ENCODE data around the gene CD200R1L.
"Not testable (repeated sequence)": the region's sequence is repeated elsewhere in the genome, so short reads cannot be mapped to it uniquely, and the experiment has no call there.

CD200R1L gene

GRCh38 chr3:112856537-112856936, 9.9 kb upstream of the CD200R1L start:
- Mint-ChIP-seq H3K27me3 (no peaks in the 10 kb centered on the region), H3K4me3 (no peak overlapping the region), H3K27ac (peak overlapping the region; percentile 27), H3K36me3 (ENCODE audit: low read depth) (no peaks in the 10 kb centered on the region), H3K9me3 (peaks cover 19% of the 10 kb centered on the region), H3K4me1 (ENCODE audit: low read depth) (peaks cover 42% of the 10 kb centered on the region)
- intact Hi-C loops (cut with micrococcal nuclease), result loop anchor here (5.0 kb wide), 1 partner anchor 89 kb away; no protein-coding TSS in a partner anchor

GRCh38 chr3:112855883-112856282, 9.2 kb upstream of the CD200R1L start:
- Mint-ChIP-seq H3K4me3 (no peak overlapping the region), H3K27me3 (no peaks in the 10 kb centered on the region), H3K27ac (no peak overlapping the region), H3K4me1 (ENCODE audit: low read depth) (peaks cover 38% of the 10 kb centered on the region), H3K9me3 (peaks cover 25% of the 10 kb centered on the region), H3K36me3 (ENCODE audit: low read depth) (peaks cover under 1% of the 10 kb centered on the region)
- intact Hi-C loops (cut with micrococcal nuclease), result loop anchor here (5.0 kb wide), 1 partner anchor 89 kb away; no protein-coding TSS in a partner anchor

- Mint-ChIP-seq H3K9me3 (peaks cover 33% of the 10 kb centered on the region), H3K4me1 (ENCODE audit: low read depth) (peaks cover 34% of the 10 kb centered on the region)
- H3K27ac Mint-ChIP-seq; H3K4me3 Mint-ChIP-seq; H3K27me3 Mint-ChIP-seq; H3K36me3 Mint-ChIP-seq (ENCODE audit: low read depth): not testable (repeated sequence)
- intact Hi-C loops (cut with micrococcal nuclease), result loop anchor here (5.0 kb wide), 1 partner anchor 88 kb away; no protein-coding TSS in a partner anchor
These were observed 8.4 kb upstream of the CD200R1L start for GRCh38 chr3:112855074-112855473.

DNA sequence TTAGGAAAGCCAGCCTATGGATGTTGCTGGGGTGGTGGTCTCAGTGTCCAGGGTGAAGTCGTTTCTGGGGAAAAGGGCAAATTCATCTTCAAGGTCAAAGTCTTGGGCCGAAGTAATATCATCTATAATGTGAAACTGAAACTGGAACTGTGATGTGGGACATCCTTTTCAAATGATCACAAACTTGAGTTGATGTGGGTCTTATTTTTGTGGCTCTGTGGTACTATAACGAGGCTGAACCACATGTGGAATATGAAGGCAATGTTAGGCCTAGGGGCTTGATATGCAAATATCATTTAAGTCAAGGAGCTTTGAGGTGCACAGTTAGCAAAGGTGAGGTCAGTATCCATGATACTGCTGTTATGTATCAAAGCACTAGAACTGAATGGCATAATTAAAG, 1.5 kb upstream of the CD200R1L start:
- Mint-ChIP-seq H3K4me1 (ENCODE audit: low read depth) (peaks cover 23% of the 10 kb centered on the region), H3K4me3 (no peak overlapping the region), H3K27me3 (no peaks in the 10 kb centered on the region), H3K9me3 (peaks cover 45% of the 10 kb centered on the region), H3K27ac (peak overlapping the region; percentile 40), H3K36me3 (ENCODE audit: low read depth) (peaks cover 5% of the 10 kb centered on the region)
- intact Hi-C loops (cut with micrococcal nuclease), result no loop called here

- Mint-ChIP-seq H3K36me3 (ENCODE audit: low read depth) (peaks cover 5% of the 10 kb centered on the region), H3K27ac (peak overlapping the region; percentile 40), H3K27me3 (no peaks in the 10 kb centered on the region), H3K4me1 (ENCODE audit: low read depth) (peaks cover 23% of the 10 kb centered on the region), H3K9me3 (peaks cover 50% of the 10 kb centered on the region), H3K4me3 (no peak overlapping the region)
- intact Hi-C loops (cut with micrococcal nuclease), result no loop called here
These were observed 1.0 kb upstream of the CD200R1L start for GRCh38 chr3:112847692-112848091.

- Mint-ChIP-seq H3K4me3 (no peak overlapping the region), H3K4me1 (ENCODE audit: low read depth) (peaks cover 23% of the 10 kb centered on the region)
- intact Hi-C loops (cut with micrococcal nuclease), result no loop called here
These were observed 892 bp downstream of the CD200R1L start for GRCh38 chr3:112845772-112846171.

GRCh38 chr3:112829046-112829445, 17.6 kb downstream of the CD200R1L start:
- Mint-ChIP-seq H3K27me3 (no peaks in the 10 kb centered on the region), H3K4me1 (ENCODE audit: low read depth) (no peaks in the 10 kb centered on the region), H3K27ac (no peak overlapping the region), H3K4me3 (no peak overlapping the region), H3K9me3 (no peaks in the 10 kb centered on the region), H3K36me3 (ENCODE audit: low read depth) (no peaks in the 10 kb centered on the region)
- intact Hi-C loops (cut with micrococcal nuclease), result no loop called here

More at GRCh38 chr3:112845772-112846171, 892 bp downstream of the CD200R1L start:
- H3K27ac Mint-ChIP-seq, result no peak overlapping the region
- H3K9me3 Mint-ChIP-seq, result peaks cover 50% of the 10 kb centered on the region
- no peaks in the 10 kb centered on the region for H3K27me3 Mint-ChIP-seq
- H3K36me3 Mint-ChIP-seq (ENCODE audit: low read depth), result peaks cover 4% of the 10 kb centered on the region

DNA sequence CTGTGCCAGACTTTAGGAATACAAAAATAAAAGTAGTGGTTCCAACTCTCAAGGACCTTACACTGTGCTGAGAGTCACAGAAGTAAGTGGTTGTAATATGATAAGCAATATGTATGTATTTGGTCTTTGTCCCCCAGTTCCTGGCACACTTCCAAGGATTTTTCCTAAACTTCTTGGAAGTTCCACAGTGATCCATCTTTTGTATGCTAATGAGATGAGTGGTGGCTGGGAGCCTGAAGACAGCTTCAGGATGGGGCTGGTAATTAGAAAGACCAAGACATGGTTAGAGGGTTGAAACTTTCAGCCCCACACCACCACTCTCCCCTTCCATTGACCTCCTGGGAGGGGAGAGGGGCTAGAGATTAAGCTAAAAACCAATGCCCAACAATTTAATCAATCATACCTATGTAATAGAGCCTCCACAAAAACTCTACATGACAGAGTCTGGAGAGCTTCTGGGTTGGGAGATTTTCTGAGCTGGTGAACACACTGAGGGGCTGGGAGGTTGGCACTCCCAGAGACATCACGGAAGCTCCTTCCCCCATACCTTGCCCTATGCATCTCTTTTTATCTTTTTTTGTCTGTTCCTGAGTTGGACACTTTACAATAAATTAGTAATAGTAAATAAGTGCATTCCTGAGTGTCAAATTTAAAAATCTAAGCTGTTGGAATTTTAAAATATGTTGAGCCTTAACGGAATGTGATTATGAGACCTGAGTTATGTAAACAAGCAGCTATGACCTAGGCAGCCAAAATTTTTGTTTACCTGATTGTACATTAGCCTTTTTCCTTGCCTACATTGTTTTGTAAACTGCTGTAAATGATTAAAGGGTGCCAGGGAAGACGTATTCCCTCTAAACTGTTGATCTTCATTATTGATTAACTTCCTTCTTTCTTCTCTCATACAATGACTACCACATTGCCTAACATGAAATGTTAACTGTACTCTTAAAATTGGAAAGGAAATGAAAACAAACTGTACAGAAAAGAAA, 24.3 kb downstream of the CD200R1L start:
- no peak overlapping the region for H3K4me3 Mint-ChIP-seq
- no peaks in the 10 kb centered on the region for H3K27me3 Mint-ChIP-seq
- peaks cover 10% of the 10 kb centered on the region for H3K36me3 Mint-ChIP-seq (ENCODE audit: low read depth)
- H3K9me3 Mint-ChIP-seq, result peaks cover 8% of the 10 kb centered on the region
- H3K4me1 Mint-ChIP-seq (ENCODE audit: low read depth), result peaks cover 30% of the 10 kb centered on the region
- H3K27ac Mint-ChIP-seq, result no peak overlapping the region
- intact Hi-C loops (cut with micrococcal nuclease), result no loop called here

DNA sequence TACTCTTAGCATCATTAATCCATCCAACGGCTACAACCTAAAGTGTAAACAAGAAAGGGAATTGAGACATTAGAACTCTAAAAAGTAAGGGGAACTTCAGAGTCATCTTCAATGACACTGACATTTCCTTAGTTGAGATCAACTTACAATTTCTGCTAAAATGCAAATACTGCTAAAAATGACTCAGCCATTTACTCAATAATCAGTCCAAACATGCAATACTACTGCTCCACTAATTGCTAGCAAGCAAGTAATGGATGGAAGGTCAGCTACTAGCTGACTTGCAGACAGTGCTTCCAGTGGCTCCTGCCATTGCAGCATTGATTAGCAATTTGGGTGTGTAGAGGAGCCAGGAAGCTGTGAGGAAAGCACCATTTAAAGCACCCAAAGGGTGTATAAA, 28.4 kb downstream of the CD200R1L start:
- no peak overlapping the region for H3K4me3 Mint-ChIP-seq
- intact Hi-C loops (cut with micrococcal nuclease), result loop anchor here (2.0 to 5.0 kb wide), 3 partner anchors 41 to 149 kb away; no protein-coding TSS in a partner anchor

GRCh38 chr3:112817797-112818196, 28.9 kb downstream of the CD200R1L start:
- Mint-ChIP-seq H3K27ac (peak overlapping the region; percentile 88), H3K4me3 (no peak overlapping the region), H3K4me1 (ENCODE audit: low read depth) (peaks cover 73% of the 10 kb centered on the region), H3K9me3 (peaks cover 17% of the 10 kb centered on the region), H3K27me3 (no peaks in the 10 kb centered on the region), H3K36me3 (ENCODE audit: low read depth) (peaks cover 16% of the 10 kb centered on the region)
- intact Hi-C loops (cut with micrococcal nuclease), result loop anchor here (2.0 to 5.0 kb wide), 3 partner anchors 41 to 150 kb away; no protein-coding TSS in a partner anchor

More for the DNA sequence above, 28.4 kb downstream of the CD200R1L start:
- H3K36me3 Mint-ChIP-seq (ENCODE audit: low read depth), result peaks cover 13% of the 10 kb centered on the region
- H3K4me1 Mint-ChIP-seq (ENCODE audit: low read depth), result peaks cover 68% of the 10 kb centered on the region
- H3K9me3 Mint-ChIP-seq, result peaks cover 12% of the 10 kb centered on the region
- peak overlapping the region; percentile 88 for H3K27ac Mint-ChIP-seq
- H3K27me3 Mint-ChIP-seq, result no peaks in the 10 kb centered on the region

GRCh38 chr3:112817271-112817670, 29.4 kb downstream of the CD200R1L start:
- intact Hi-C loops (cut with micrococcal nuclease), result loop anchor here (5.0 kb wide), 2 partner anchors 80 to 150 kb away; no protein-coding TSS in a partner anchor
- H3K27ac Mint-ChIP-seq, result peak overlapping the region; percentile 88
- peaks cover 17% of the 10 kb centered on the region for H3K9me3 Mint-ChIP-seq
- no peak overlapping the region for H3K4me3 Mint-ChIP-seq
- H3K27me3 Mint-ChIP-seq, result no peaks in the 10 kb centered on the region
- peaks cover 79% of the 10 kb centered on the region for H3K4me1 Mint-ChIP-seq (ENCODE audit: low read depth)
- peaks cover 19% of the 10 kb centered on the region for H3K36me3 Mint-ChIP-seq (ENCODE audit: low read depth)

GRCh38 chr3:112815981-112816380, 30.7 kb downstream of the CD200R1L start:
- Mint-ChIP-seq H3K9me3 (peaks cover 17% of the 10 kb centered on the region), H3K4me3 (no peak overlapping the region), H3K27ac (peak overlapping the region; percentile 88), H3K36me3 (ENCODE audit: low read depth) (peaks cover 20% of the 10 kb centered on the region), H3K4me1 (ENCODE audit: low read depth) (peaks cover 79% of the 10 kb centered on the region), H3K27me3 (no peaks in the 10 kb centered on the region)
- intact Hi-C loops (cut with micrococcal nuclease), result loop anchor here (5.0 kb wide), 2 partner anchors 79 to 151 kb away; no protein-coding TSS in a partner anchor

- Mint-ChIP-seq H3K27me3 (no peaks in the 10 kb centered on the region), H3K4me1 (ENCODE audit: low read depth) (peaks cover 84% of the 10 kb centered on the region), H3K36me3 (ENCODE audit: low read depth) (peaks cover 17% of the 10 kb centered on the region), H3K4me3 (peak overlapping the region; percentile 30), H3K27ac (peak overlapping the region; percentile 94), H3K9me3 (peaks cover 16% of the 10 kb centered on the region)
- intact Hi-C loops (cut with micrococcal nuclease), result loop anchor here (5.0 kb wide), 4 partner anchors 47 to 252 kb away; partner anchors contain the start of genes ATG3, CCDC80, CD200R1 and SLC35A5
These were observed 32.4 kb downstream of the CD200R1L start for GRCh38 chr3:112814266-112814665.

DNA sequence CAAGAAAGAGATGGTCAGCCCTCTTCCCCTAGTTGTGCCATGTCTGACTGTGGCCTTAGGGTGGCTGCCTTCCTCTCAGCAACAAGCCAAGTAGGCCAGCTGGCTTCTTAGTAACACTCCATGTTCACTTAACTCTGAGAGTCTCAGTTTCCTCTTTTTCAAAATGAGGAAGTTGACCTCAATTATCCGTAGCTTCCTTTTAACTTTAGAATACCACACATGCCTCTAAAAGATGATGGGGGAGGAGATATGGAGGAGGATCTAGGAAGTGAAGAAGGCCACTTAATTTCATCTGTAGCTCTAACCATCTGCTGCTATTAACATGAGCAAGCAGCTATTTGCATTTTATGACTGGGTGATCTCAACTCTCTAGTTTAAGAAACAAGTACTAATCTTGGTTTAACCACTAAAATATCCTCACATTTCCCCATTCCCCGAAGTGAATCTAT, 32.9 kb downstream of the CD200R1L start:
- intact Hi-C loops (cut with micrococcal nuclease), result loop anchor here (5.0 kb wide), 4 partner anchors 46 to 251 kb away; partner anchors contain the start of genes ATG3, CCDC80, CD200R1 and SLC35A5
- Mint-ChIP-seq H3K4me1 (ENCODE audit: low read depth) (peaks cover 79% of the 10 kb centered on the region), H3K4me3 (peak overlapping the region; percentile 23), H3K9me3 (peaks cover 10% of the 10 kb centered on the region), H3K27ac (peak overlapping the region; percentile 94), H3K27me3 (no peaks in the 10 kb centered on the region), H3K36me3 (ENCODE audit: low read depth) (peaks cover 12% of the 10 kb centered on the region)

Measured in dendritic cell treated with granulocyte-macrophage colony-stimulating factor and Interleukin-4, amounts not matched to agents 40 ng/mL and 50 ng/mL, for 4 days (primary cell).